Colon (tissue), 2 donors: ENCODE data around the gene SELENOT.
"Not testable (repeated sequence)": the region's sequence is repeated elsewhere in the genome, so short reads cannot be mapped to it uniquely, and the experiment has no call there.

Experiments
- FAIRE-seq: peaks from 2 replicates; lab custom pipeline; 2012; peaks lifted over from hg19 to GRCh38; lab: Jason Lieb, UNC
- donor health status: control.
- donor health status: control.

The SELENOT gene

GRCh38 chr3:150607267-150608065 is 4.3 kb downstream of the SELENOT start:
- FAIRE-seq: no peak

- FAIRE-seq: no peak
These were observed 6.9 kb downstream of the SELENOT start for GRCh38 chr3:150609988-150610387.

GRCh38 chr3:150610785-150611184 is 7.7 kb downstream of the SELENOT start:
- FAIRE-seq: no peak

GRCh38 chr3:150611666-150612065 is 8.5 kb downstream of the SELENOT start:
- FAIRE-seq: no peak

- FAIRE-seq: no peak
These were observed 9.4 kb downstream of the SELENOT start for GRCh38 chr3:150612494-150612893.

GRCh38 chr3:150613034-150613433 is 9.9 kb downstream of the SELENOT start:
- FAIRE-seq: no peak

GRCh38 chr3:150613709-150614480 is 10.8 kb downstream of the SELENOT start:
- FAIRE-seq: no peak

- no peak for FAIRE-seq
These were observed 17.0 kb downstream of the SELENOT start for GRCh38 chr3:150620002-150620689.

GRCh38 chr3:150622955-150623354 is 19.8 kb downstream of the SELENOT start:
- not testable (repeated sequence) for FAIRE-seq

GRCh38 chr3:150623945-150624344 is 20.8 kb downstream of the SELENOT start:
- no peak for FAIRE-seq

- FAIRE-seq: no peak
These were observed 23.2 kb downstream of the SELENOT start for GRCh38 chr3:150626148-150626930.

GRCh38 chr3:150627557-150627956 is 24.4 kb downstream of the SELENOT start:
- FAIRE-seq: no peak

- FAIRE-seq: no peak
These were observed 28.5 kb downstream of the SELENOT start for GRCh38 chr3:150631515-150632221.

GRCh38 chr3:150635076-150635475 is 32.0 kb downstream of the SELENOT start:
- FAIRE-seq: no peak

GRCh38 chr3:150635526-150635925 is 32.4 kb downstream of the SELENOT start:
- FAIRE-seq: no peak

- FAIRE-seq: no peak
These were observed 33.1 kb downstream of the SELENOT start for GRCh38 chr3:150636258-150636657.

GRCh38 chr3:150639262-150639661 is 36.1 kb downstream of the SELENOT start:
- FAIRE-seq: no peak

- FAIRE-seq: no peak
These were observed 37.1 kb downstream of the SELENOT start for GRCh38 chr3:150640256-150640655.

GRCh38 chr3:150653110-150653561 is 50.0 kb downstream of the SELENOT start:
- no peak for FAIRE-seq

GRCh38 chr3:150656316-150656715 is 53.2 kb downstream of the SELENOT start:
- no peak for FAIRE-seq
